Measurements from ENCODE around the gene ARMH3.

ARMH3 gene

DNA sequence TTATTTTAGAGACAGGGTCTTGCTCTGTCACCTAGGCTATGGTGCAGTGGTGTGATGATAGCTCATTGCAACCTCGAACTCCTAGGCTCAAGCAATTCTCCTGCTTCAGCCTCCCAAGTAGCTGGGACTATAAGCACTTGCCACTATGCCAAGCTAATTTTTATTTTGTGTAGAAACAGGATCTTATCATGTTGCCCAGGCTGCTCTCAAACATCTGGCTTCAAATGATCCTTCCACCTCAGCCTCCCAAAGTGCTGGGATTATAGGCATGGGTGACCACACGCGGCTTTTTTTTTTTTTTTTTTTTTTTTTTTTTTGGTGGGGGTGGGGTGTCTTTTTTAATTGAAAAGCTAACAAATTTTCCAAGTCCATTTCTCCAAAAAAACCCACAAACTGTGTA lies 27.6 kb upstream of the ARMH3 start:
- H3K27me3 ChIP-seq (ENCODE audit: insufficient read depth, insufficient read length): no peaks in the 10 kb centered on the region
- DNase-seq (ENCODE audit: low read depth, low spot score): no peak

DNA sequence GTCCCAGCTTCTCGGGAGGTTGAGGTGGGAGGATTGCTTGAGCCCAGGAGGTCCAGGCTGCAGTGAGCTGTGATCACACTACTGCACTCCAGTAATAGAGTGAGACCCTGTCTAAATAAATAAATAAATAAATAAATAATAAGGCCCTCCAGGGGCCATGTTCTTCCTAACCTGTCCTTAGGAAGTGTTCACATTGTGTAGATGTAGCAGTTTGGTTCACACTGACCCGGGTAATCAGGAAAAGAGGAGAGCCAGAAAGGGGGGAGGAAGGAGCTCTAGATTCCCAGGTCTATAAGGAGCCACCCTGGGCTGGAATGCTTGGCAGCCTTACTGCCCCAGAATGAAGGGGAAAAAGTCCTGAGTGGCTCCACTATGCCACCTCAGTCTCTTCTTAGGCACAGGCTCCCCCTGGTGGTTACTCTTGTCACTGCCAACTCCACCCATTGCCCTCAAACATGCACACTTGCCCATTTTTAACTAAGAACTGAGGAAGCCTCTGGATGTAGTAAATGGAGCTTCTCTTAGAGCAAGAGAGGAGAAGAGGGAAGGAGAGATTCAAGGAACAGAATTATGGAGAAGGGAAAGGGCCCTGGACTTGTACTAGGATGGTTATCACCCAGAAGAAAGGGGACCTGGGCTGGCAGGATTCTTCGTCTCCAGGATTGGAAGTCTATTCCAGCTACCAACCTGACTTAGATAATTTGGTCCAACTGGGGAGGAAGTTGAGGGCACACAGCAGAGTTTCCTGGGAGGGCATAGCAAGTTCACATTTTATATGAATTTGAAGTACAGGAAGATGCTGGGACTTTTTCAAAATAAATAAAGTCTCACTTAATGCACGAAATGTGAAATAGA lies 16.9 kb upstream of the ARMH3 start:
- peak; percentile 61 for DNase-seq (ENCODE audit: low read depth, low spot score)
- no peak overlapping the region for H3K9ac ChIP-seq (ENCODE audit: insufficient read length, low read depth)
- no peaks in the 10 kb centered on the region for H3K27me3 ChIP-seq (ENCODE audit: insufficient read depth, insufficient read length)
- H3K9me3 ChIP-seq (ENCODE audit: insufficient read depth, low read length): no peaks in the 10 kb centered on the region
- no peak overlapping the region for H3K4me3 ChIP-seq (ENCODE audit: insufficient read length, low read depth)
- TF ChIP-seq SUZ12 (IDR thresholded peaks at IDR 0.05; ENCODE audit: extremely low read depth, insufficient read depth, insufficient read length): no peak
- TF ChIP-seq ZNF274 (IDR thresholded peaks at IDR 0.05; ENCODE audit: low read depth, low read length): no peak
- TF ChIP-seq YY1 (IDR thresholded peaks at IDR 0.05; ENCODE audit: insufficient read depth, insufficient read length): no peak
- H3K36me3 ChIP-seq (ENCODE audit: insufficient read depth, insufficient read length, low read length): peaks cover 7% of the 10 kb centered on the region
- H3K4me1 ChIP-seq (ENCODE audit: insufficient read depth, insufficient read length): no peaks in the 10 kb centered on the region

More for the DNA sequence above, 27.6 kb upstream of the ARMH3 start:
- no peaks in the 10 kb centered on the region for H3K36me3 ChIP-seq (ENCODE audit: insufficient read depth, insufficient read length, low read length)
- no peaks in the 10 kb centered on the region for H3K9me3 ChIP-seq (ENCODE audit: insufficient read depth, low read length)
- TF ChIP-seq SUZ12 (IDR thresholded peaks at IDR 0.05; ENCODE audit: extremely low read depth, insufficient read depth, insufficient read length) (no peak), ZNF274 (IDR thresholded peaks at IDR 0.05; ENCODE audit: low read depth, low read length) (no peak), YY1 (IDR thresholded peaks at IDR 0.05; ENCODE audit: insufficient read depth, insufficient read length) (no peak)
- no peak overlapping the region for H3K4me3 ChIP-seq (ENCODE audit: insufficient read length, low read depth)
- H3K4me1 ChIP-seq (ENCODE audit: insufficient read depth, insufficient read length): no peaks in the 10 kb centered on the region
- no peak overlapping the region for H3K9ac ChIP-seq (ENCODE audit: insufficient read length, low read depth)

DNA sequence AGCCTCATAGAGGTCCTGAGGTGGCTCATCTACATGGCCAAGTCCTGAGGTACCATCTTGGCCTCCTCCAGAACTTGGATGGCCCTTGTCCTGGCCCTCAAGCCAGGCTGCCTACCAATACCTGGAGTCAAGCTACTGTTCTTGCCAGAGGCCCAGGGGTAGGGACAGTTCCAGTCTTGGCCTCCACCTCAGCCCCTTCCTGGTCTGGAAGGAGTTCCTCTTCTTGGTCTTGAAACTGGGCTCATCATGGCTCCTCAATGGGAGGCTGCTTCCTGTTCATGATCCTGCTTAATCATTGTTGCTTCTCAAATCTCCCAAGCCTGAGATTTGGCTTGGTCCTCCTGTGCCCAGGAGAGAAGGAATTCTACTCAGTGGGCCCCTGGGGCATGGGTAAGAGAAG lies 13.1 kb upstream of the ARMH3 start:
- no peak for DNase-seq (ENCODE audit: low read depth, low spot score)
- H3K9me3 ChIP-seq (ENCODE audit: insufficient read depth, low read length): no peaks in the 10 kb centered on the region
- peaks cover 6% of the 10 kb centered on the region for H3K4me1 ChIP-seq (ENCODE audit: insufficient read depth, insufficient read length)
- H3K27me3 ChIP-seq (ENCODE audit: insufficient read depth, insufficient read length): peaks cover 2% of the 10 kb centered on the region
- H3K4me3 ChIP-seq (ENCODE audit: insufficient read length, low read depth): no peak overlapping the region
- peaks cover 18% of the 10 kb centered on the region for H3K36me3 ChIP-seq (ENCODE audit: insufficient read depth, insufficient read length, low read length)
- TF ChIP-seq ZNF274 (IDR thresholded peaks at IDR 0.05; ENCODE audit: low read depth, low read length): no peak
- TF ChIP-seq SUZ12 (IDR thresholded peaks at IDR 0.05; ENCODE audit: extremely low read depth, insufficient read depth, insufficient read length): no peak
- TF ChIP-seq YY1 (IDR thresholded peaks at IDR 0.05; ENCODE audit: insufficient read depth, insufficient read length): no peak
- no peak overlapping the region for H3K9ac ChIP-seq (ENCODE audit: insufficient read length, low read depth)

DNA sequence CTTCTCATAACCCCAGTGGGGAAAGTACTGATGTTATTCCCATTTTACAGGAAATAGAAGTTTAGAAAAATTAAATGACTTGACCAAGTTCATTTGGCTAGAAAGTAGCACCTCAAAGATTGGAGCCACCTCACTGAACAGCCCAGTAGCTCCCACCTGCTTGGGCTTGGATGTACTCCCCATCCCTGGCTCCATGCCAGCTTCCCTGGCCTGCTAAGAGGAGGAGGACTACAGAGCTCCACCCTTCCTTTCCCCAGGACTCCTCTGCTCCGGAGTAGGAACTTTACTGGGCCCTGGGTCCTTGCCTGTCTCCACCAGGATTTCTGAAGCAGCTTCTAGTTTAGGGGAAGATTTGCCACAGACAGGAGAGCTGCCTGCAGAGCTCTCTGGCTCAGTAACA lies 12.2 kb upstream of the ARMH3 start:
- no peak for DNase-seq (ENCODE audit: low read depth, low spot score)
- no peak for TF ChIP-seq ZNF274 (IDR thresholded peaks at IDR 0.05; ENCODE audit: low read depth, low read length)
- TF ChIP-seq SUZ12 (IDR thresholded peaks at IDR 0.05; ENCODE audit: extremely low read depth, insufficient read depth, insufficient read length): no peak
- no peak for TF ChIP-seq YY1 (IDR thresholded peaks at IDR 0.05; ENCODE audit: insufficient read depth, insufficient read length)
- Histone ChIP-seq H3K9ac (ENCODE audit: insufficient read length, low read depth) (no peak overlapping the region), H3K4me3 (ENCODE audit: insufficient read length, low read depth) (no peak overlapping the region), H3K36me3 (ENCODE audit: insufficient read depth, insufficient read length, low read length) (peaks cover 18% of the 10 kb centered on the region), H3K27me3 (ENCODE audit: insufficient read depth, insufficient read length) (peaks cover 2% of the 10 kb centered on the region), H3K4me1 (ENCODE audit: insufficient read depth, insufficient read length) (peaks cover 6% of the 10 kb centered on the region), H3K9me3 (ENCODE audit: insufficient read depth, low read length) (no peaks in the 10 kb centered on the region)

DNA sequence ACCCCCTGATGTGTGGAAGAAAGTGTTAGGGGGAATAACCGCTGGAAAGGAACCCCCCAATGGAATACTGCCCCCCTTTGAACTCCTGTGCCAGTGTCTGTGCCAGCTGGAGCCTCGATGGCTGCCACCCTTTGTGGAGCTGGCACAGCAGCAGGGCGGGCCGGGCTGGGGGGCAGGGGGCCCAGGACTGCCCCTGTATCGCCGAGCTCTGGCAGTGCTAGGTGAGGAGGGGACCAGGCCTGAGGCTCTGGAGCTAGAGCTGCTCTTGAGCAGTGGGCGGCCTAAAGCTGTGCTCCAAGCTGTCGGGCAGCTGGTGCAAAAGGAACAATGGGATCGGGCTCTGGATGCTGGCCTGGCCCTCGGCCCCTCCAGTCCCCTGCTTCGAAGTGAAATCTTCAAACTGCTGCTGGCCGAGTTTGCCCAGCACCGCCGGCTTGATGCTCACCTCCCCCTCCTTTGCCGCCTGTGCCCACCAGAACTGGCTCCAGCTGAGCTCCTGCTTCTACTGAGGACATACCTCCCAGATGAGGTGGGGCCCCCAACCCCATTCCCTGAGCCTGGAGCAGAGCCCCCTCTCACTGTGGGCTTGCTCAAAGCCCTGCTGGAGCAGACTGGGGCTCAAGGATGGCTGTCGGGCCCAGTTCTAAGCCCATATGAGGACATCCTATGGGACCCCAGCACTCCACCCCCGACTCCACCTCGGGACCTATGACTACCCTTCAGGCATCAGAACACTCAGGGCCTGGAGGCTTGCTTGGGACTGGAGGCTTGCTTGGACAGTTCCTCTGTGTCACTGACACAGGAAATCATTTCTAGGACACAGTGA lies 11.3 kb upstream of the ARMH3 start:
- DNase-seq (ENCODE audit: low read depth, low spot score): no peak
- Histone ChIP-seq H3K4me3 (ENCODE audit: insufficient read length, low read depth) (no peak overlapping the region), H3K36me3 (ENCODE audit: insufficient read depth, insufficient read length, low read length) (peaks cover 18% of the 10 kb centered on the region), H3K4me1 (ENCODE audit: insufficient read depth, insufficient read length) (peaks cover 6% of the 10 kb centered on the region), H3K9me3 (ENCODE audit: insufficient read depth, low read length) (no peaks in the 10 kb centered on the region), H3K9ac (ENCODE audit: insufficient read length, low read depth) (no peak overlapping the region), H3K27me3 (ENCODE audit: insufficient read depth, insufficient read length) (peaks cover 2% of the 10 kb centered on the region)
- no peak for TF ChIP-seq ZNF274 (IDR thresholded peaks at IDR 0.05; ENCODE audit: low read depth, low read length)
- no peak for TF ChIP-seq YY1 (IDR thresholded peaks at IDR 0.05; ENCODE audit: insufficient read depth, insufficient read length)
- no peak for TF ChIP-seq SUZ12 (IDR thresholded peaks at IDR 0.05; ENCODE audit: extremely low read depth, insufficient read depth, insufficient read length)

DNA sequence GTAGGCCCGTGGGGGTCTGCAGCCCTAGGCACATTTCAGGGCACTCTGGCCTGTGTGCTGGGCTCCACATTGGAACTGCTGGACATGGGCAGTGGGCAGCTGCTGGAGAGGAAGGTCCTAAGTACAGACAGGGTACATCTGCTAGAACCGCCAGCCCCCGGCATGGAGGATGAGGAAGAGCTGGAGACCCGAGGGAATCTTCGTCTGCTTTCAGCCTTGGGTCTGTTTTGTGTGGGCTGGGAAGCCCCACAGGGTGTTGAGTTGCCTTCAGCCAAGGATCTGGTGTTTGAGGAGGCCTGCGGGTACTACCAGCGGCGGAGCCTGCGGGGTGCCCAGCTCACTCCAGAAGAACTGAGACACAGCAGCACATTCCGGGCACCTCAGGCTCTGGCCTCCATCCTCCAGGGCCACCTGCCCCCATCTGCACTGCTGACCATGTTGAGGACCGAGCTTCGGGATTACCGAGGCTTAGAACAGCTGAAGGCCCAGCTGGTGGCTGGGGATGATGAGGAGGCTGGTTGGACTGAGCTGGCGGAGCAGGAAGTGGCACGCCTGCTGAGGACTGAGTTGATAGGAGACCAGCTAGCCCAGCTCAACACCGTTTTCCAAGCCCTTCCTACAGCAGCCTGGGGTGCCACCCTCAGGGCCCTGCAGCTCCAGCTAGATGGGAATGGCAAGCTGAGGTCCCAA lies 10.6 kb upstream of the ARMH3 start:
- no peak for DNase-seq (ENCODE audit: low read depth, low spot score)
- Histone ChIP-seq H3K27me3 (ENCODE audit: insufficient read depth, insufficient read length) (peaks cover 2% of the 10 kb centered on the region), H3K36me3 (ENCODE audit: insufficient read depth, insufficient read length, low read length) (peaks cover 18% of the 10 kb centered on the region), H3K4me3 (ENCODE audit: insufficient read length, low read depth) (no peak overlapping the region), H3K4me1 (ENCODE audit: insufficient read depth, insufficient read length) (peaks cover 6% of the 10 kb centered on the region), H3K9ac (ENCODE audit: insufficient read length, low read depth) (peak overlapping the region; percentile 86), H3K9me3 (ENCODE audit: insufficient read depth, low read length) (no peaks in the 10 kb centered on the region)
- TF ChIP-seq YY1 (IDR thresholded peaks at IDR 0.05; ENCODE audit: insufficient read depth, insufficient read length) (no peak), SUZ12 (IDR thresholded peaks at IDR 0.05; ENCODE audit: extremely low read depth, insufficient read depth, insufficient read length) (no peak), ZNF274 (IDR thresholded peaks at IDR 0.05; ENCODE audit: low read depth, low read length) (no peak)
